Esophagus muscularis mucosa (tissue), 3 donors: Measurements from ENCODE around the gene PLEK.

Experiments used
- EP300 ChIP-seq: sonication (generic); formaldehyde crosslinking; IDR thresholded peaks from one replicate; pipeline ENCODE4 v1.6.1; 2017; ENCODE audit warnings: antibody characterized with exemption
- TF ChIP-seq, protein P1 (sequence below), 3 experiments: fragments of 200-600 bp in 2 of 3; fragments of 450-650 bp in 1 of 3; sonication (generic) in 2 of 3; IDR thresholded peaks; one replicate each; pipeline ENCODE4 v1.5.1; 2017 to 2019; ENCODE audit warnings: antibody characterized with exemption in 3 of 3, mild to moderate bottlenecking in 2 of 3, moderate library complexity in 1 of 3

DNA sequence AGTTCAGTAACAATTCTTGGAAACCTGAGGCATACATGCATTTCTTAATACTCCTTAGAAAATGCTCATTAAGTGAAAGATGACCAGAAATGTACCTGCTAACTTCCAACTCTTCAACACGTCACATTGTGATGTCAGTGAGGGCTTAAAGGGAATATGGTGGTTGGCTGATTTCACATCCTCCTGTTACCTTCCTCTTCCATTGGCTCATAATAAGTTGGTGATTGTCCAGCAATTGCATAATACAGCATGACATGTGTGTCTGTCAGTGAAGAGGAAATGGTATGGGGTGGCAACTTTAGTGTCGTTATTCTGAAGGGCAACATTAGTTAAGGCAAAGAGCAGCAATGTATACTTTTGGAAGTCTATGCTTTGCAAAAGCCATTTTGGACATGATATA, 26.0 kb downstream of the PLEK start:
- TF ChIP-seq, protein P1, sequence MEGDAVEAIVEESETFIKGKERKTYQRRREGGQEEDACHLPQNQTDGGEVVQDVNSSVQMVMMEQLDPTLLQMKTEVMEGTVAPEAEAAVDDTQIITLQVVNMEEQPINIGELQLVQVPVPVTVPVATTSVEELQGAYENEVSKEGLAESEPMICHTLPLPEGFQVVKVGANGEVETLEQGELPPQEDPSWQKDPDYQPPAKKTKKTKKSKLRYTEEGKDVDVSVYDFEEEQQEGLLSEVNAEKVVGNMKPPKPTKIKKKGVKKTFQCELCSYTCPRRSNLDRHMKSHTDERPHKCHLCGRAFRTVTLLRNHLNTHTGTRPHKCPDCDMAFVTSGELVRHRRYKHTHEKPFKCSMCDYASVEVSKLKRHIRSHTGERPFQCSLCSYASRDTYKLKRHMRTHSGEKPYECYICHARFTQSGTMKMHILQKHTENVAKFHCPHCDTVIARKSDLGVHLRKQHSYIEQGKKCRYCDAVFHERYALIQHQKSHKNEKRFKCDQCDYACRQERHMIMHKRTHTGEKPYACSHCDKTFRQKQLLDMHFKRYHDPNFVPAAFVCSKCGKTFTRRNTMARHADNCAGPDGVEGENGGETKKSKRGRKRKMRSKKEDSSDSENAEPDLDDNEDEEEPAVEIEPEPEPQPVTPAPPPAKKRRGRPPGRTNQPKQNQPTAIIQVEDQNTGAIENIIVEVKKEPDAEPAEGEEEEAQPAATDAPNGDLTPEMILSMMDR (IDR thresholded peaks at IDR 0.05) = no peak
- no peak for TF ChIP-seq EP300
